ENCODE measurements around the gene DRC1.
"Not testable (repeated sequence)": the region's sequence is repeated elsewhere in the genome, so short reads cannot be mapped to it uniquely, and the experiment has no call there.

Gene DRC1

DNA sequence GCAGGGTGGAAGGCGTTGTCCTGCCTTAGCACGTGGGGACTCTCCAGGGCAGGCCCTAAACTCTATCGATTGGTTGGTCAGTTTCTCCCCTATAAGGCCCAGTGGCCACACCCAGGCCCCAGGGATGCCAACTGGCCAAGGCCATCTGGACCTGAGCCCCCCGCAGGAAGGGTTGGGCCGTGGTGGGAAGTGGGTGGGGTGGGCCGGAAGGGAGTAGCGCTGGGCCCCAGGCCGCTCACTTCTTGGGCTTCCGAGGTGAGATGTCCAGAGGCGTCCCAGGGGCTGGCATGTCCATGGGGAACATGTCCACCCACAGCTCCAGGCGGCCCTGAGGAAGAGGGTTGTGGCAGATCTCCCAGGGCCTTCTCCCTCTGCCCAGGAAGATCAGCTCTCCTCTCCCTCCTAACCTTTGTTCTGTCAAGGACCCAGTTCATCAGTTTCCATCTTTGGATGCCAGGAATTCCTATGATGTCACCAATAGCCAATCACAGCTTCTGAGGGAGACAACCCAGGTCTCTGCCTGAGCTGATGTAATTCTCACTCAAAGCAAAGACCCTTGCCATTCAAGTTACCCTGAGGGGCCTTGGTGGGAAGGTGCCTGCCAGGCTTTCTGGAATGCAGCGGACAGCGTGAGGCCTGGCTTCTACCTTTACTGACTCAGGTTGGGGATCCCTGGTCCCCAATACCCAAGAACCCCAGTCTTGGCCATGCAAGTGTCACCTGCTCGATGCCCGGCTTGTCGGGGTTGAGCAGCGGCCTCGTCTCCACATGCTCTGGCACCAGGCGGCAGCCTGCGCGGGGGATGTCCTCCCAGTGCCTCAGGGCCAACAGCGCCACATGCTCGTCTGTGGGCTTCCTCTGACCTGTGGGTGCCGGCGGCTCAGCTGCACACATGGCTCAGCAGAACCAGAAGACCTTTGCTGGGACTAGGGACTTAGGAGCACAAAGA lies 61.8 kb downstream of the DRC1 start:
- no peak for DNase-seq (ENCODE audit: low read depth)

DNA sequence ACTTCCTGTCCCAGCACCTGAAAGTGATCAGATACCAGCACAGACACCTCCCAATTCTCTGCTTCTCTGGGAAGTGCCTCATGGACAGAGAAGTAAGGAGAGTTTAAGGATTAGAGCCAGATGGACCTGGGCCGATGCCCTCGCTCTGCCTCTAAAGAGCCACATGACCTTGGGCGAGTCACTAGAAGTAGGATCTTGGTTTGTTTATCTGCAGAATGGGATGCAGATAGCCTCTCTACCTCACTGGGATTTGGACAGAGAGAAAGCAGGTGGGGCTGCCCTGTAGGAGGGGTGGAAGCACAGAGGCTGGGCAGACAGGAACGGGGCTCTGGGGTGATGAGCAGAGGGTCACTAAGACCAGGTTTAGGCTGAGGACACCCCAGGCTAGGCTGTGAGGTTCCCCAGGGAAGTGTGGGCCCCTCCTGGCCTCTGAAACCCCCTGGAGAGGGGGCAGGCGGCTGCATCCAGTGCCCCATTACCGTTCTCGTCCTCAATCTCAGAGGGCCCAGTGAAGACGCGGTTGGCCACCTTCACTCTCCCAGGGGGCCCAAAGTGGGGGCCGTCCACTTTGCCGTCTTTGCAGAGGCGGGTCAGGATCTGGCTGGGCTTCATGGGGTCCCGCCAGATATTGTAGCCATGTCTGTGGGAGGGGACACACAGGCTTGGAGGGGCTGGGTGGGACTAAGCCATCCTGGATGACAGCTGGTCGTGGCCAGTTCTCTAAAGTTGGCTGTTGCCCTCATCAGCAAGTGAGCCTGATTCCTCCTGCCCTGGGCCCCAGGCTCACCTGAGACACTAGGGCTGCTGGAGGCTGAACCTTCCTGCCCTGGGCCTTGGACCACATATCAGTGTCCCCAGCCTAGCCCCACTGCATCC lies 62.9 kb downstream of the DRC1 start:
- DNase-seq (ENCODE audit: low read depth): no peak

GRCh38 chr2:26465266-26465925 lies 63.7 kb downstream of the DRC1 start:
- DNase-seq (ENCODE audit: low read depth): no peak

GRCh38 chr2:26465981-26466471 lies 64.3 kb downstream of the DRC1 start:
- no peak for DNase-seq (ENCODE audit: low read depth)

GRCh38 chr2:26466662-26467310 lies 65.1 kb downstream of the DRC1 start:
- no peak for DNase-seq (ENCODE audit: low read depth)

- DNase-seq (ENCODE audit: low read depth): not testable (repeated sequence)
Observed at GRCh38 chr2:26468544-26468943, 66.8 kb downstream of the DRC1 start.

GRCh38 chr2:26469092-26469710 lies 67.5 kb downstream of the DRC1 start:
- DNase-seq (ENCODE audit: low read depth): no peak

DNA sequence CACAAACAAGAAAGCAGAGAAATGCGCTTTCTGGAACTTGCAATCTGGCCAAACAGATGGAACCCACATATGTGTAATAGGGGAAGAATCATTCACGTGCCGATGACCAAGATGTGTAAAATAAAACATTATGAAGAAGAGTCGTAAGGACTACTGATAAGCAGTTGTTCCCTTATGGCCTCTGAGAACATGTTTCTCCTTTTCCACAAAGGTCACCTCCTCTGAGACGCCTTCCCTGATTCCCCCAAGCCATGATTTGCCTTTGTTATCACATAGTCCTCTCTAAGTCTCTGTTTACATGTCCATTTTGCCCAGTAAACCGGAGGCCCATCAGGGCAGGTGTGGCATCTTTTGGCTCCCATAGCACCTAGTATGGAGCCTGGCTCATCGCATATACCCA lies 68.2 kb downstream of the DRC1 start:
- no peak for DNase-seq (ENCODE audit: low read depth)

DNA sequence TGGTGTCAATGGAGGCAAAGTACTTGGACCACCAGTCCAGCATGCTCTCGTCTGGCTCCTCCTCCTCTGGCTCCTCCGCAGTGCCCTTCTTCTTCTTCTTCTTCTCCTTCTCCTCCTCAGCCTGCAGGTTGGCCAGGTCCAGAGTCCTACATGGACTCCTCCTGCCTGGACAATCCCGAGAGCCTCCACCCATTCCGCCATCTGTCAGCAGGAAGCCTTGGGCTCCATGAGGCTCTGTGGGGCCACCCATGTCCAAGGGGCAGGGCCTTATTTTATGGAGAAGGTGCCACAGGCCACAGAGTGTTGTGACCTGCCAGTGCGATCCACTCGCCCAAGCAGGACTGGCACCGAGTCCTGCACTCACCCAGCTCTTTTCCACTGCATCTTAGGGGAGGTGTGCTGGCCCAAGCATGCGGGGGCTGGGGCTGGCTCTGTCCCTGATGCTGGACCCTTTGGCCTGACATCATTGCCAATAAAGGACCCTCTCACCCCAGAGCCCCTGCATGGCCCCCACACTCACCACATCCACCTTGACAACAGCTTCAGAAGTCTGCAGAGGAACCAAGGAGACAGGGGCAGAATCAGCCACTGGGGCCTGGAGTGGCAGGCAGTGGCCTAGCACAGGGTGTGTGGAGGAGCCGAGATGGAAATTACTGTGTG lies 69.0 kb downstream of the DRC1 start:
- DNase-seq (ENCODE audit: low read depth): no peak

- DNase-seq (ENCODE audit: low read depth): no peak
Observed at GRCh38 chr2:26471289-26471688, 69.6 kb downstream of the DRC1 start.

- DNase-seq (ENCODE audit: low read depth): no peak
Observed at GRCh38 chr2:26471766-26472706, 70.3 kb downstream of the DRC1 start.

DNA sequence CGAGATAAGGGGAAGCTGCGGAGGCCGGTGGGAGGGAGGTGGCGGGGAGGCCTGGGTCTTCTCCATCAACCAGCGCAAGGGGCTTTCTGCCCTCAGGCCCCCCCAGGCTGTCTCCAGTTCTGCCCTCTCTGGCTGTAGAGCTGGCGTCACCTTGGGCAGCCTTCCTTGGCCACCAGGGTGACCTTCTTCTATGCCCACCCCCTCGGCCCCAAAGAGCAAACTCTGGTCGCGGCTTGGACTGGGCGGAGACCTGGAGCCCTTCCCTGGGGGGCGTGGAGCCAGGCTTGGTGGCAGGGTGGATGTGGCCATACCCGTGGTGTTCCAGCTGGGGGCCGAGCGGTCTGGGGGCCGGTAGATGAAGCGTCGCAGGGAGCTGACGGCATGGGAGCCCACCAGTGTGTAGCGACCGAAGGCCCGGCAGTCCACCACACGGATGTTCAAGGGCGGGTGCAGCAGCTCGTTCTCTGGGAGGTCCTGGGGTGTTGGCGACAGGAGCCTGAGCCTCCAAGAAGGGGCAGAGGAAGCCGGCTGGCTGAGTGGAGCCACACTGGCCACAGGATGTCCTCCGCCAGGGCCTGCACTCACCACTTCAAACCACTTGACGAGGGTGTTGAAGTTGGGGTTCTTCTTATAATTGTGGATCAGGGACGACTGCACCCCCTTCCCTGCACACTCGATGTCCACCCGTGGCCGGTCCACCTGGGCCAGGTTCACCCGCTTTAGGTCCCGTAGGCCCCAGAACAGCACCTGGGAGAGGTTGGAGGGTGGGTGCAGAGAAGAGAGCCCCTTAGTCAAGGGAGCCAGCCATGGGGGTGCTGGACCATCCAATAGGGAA lies 71.3 kb downstream of the DRC1 start:
- DNase-seq (ENCODE audit: low read depth): no peak

DNA sequence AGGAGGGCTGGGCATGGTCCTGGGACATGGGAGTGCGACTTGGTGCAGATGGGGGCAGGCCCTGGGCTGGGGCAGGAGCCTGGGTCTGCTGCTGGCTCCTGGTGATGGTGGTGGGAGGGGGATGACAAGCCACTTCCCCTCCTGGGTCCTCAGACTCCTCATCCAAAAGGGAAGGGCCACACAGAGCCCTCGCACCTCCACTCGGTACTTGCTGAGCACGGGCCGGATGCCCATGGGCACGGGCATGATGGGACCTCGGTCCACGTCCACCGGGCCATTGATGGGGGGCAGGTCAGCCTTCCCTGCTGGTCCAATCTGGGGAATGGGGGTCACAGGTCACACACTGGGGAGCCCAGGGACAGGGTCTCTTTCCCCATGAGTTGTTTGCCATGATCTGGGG lies 72.1 kb downstream of the DRC1 start:
- no peak for DNase-seq (ENCODE audit: low read depth)

DNA sequence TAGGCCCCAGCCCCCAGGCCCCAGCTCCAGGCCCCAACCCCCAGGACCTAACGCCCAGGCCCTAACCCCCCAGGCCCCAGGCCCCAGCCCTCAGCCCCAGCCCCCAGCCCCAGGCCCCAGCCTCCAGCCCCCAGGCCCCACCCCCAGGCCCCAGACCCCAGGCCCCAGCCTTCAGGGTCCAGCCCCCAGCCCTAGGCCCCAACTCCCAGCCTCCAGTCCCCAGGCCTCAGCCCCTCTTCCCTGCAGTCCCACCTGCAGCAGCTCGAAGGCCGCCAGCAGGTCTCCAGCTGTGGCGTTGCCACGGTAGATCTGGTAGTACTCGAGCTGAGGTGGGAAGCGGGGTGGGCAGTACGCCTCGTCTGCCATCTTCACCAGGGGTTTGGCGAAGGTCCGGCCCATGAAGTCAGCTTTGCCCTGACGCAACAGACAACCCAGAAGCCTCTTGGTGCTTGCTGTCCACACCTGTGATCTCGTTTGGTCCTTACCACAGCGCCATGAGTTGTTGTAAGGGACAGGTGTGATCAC lies 72.6 kb downstream of the DRC1 start:
- DNase-seq (ENCODE audit: low read depth): no peak

GRCh38 chr2:26475037-26475436 lies 73.3 kb downstream of the DRC1 start:
- DNase-seq (ENCODE audit: low read depth): no peak

- no peak for DNase-seq (ENCODE audit: low read depth)
Observed at GRCh38 chr2:26475832-26476501, 74.2 kb downstream of the DRC1 start.

DNA sequence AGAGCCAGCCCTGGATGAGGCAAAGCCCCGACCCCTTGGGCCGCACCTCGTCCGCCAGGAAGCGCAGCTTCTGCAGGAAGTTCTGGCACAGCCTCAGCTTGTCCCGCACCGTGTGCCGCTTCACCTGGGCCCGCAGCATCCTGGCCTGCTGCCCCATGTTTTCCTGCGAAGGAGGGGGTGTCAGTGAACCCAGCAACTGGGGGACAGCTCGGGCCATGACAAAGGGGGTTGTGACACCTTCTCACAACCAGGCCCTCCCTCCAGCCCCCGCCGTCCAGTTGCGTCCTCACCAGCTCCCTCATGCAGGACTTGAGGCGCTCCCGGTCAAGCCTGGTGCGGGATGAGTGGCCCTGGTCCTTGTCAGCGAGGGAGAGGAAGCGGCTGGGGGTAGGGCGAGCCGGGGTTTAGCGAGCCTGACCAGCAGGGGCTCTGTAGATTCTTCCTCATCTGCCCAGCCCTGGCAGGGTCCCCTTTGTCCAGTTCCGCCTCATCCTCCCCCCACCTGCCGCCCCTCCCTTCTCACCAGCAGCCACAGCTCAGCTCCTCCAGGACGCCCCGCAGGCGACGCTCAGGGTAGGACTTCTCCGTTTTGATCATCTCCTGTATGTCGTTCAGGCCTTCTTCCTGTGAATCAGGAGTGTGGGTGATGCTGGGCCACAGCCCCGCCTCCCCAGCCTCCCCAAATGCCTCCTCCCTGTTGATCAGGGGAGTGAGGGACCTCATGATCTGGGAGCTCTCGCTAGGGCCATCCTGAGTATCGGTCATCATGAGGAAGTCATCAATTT lies 75.6 kb downstream of the DRC1 start:
- no peak for DNase-seq (ENCODE audit: low read depth)
